GM12872 (cell line): Measurements from ENCODE around the gene KRTAP5-2.

Experiments
- CTCF ChIP-seq: IDR thresholded peaks from 3 replicates; pipeline ENCODE4 v1.5.1; 2011; ENCODE audit warnings: low read depth, mild to moderate bottlenecking, low read length, moderate library complexity; ENCODE audit not compliant: insufficient read depth

The KRTAP5-2 gene

GRCh38 chr11:1640076-1640946 lies 42.2 kb upstream of the KRTAP5-2 start:
- TF ChIP-seq CTCF, result peak; percentile 81

GRCh38 chr11:1639666-1640065 lies 41.6 kb upstream of the KRTAP5-2 start:
- TF ChIP-seq CTCF, result no peak

GRCh38 chr11:1639102-1639620 lies 41.1 kb upstream of the KRTAP5-2 start:
- TF ChIP-seq CTCF, result no peak

- TF ChIP-seq CTCF, result no peak
Observed at GRCh38 chr11:1638344-1638743, 40.2 kb upstream of the KRTAP5-2 start.

- no peak for TF ChIP-seq CTCF
Observed at GRCh38 chr11:1637628-1638027, 39.5 kb upstream of the KRTAP5-2 start.

GRCh38 chr11:1636291-1636950 lies 38.3 kb upstream of the KRTAP5-2 start:
- TF ChIP-seq CTCF, result no peak

- TF ChIP-seq CTCF, result no peak
Observed at GRCh38 chr11:1633864-1634263, 35.8 kb upstream of the KRTAP5-2 start.
